ENCODE results near the gene MYH13.

The MYH13 gene

DNA sequence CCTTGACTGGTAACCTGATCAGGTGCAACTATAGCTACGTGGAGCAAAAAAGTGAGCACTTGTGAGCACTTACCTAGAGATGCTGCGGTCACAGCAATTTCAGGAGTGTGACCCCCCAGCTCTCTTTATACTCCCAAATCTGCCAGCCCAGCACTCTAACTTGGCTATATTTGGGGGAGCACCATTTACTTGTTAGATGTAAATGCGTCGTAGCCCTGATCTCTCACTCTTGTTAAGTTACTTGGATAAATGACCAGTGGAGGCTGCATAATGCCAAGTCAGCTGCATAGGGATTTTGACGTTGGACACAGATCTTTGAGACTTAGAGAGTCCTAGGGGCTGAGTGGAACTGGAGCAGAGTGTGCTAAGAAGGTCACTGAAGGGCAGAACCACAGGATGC lies at the start of gene MYH13:
Gene MYH13, minus strand, starts transcription at position 101 of the 400 bp plus-strand sequence. CDS start 8,476 bp downstream, outside the sequence.
- no peak for DNase-seq

DNA sequence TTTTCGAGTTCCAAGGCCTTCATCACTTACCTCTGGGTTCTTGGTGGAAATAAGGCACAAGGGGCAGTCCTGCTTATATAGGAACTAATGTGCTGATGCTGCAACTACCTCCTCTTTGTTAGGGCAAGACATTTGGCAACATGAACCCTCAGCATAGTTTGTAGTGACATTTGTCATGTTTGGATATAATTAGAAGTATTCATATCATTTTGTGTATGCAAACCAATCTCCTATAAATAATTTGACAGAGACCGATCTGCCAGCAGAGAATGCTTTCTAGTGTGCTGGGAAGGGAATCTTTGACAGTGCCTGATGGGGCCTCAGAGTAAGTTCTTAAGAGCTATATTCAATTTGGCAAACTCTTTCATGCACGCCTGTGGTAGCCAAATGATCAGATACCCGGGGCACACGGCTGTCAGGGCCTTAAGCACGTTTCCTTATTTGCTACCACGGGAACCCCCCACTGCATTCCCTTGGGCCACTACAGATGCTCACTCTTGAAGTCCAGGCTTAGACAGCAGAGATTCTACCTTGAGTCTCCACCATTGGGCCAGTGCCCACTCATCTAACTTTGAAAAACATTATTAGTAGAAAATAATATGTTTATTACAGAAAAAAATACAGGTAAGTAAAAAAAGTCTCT lies 49.2 kb upstream of the MYH13 start, which contains the start of gene MYH8:
Gene MYH8, minus strand, starts transcription at position 51 of the 643 bp plus-strand sequence. CDS start 1,723 bp downstream, outside the sequence.
- DNase-seq: no peak

DNA sequence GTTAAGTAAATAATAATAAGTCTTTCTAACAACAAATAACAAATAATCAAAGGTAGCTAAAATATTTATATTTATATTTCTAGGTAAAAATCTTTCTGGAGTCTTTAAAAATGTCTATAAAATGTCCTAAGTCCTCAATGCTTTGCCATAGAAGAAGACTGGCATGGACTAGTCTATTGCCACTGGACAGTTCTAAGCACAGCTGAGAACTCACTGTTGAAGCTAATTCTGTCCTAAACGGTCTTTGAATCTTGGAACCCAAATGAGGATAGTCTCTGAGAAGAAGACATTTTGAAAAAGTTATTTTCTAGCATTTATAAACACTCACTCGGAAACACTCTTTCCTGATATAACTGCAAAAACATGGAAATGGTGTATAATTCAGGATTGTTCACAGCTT lies 48.4 kb upstream of the MYH13 start:
- DNase-seq: no peak

DNA sequence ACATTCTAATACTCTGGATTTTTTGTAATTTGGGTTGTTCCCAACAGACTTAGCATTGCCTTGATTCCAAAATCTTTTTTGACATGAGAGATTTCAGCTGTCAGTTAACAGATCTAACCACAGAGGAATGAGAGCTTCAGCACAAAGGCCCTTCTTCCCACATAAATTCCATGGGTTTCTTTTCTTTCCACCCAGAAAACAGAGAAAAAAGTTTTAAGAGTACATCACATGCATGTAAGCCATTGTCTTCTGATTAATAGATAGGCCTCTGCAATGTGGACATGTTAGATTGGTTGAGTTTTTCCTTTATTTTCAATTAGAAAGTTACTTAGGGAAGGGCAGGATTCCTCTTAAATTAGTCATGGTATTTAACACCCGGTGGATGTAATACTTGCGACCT lies 48.0 kb upstream of the MYH13 start:
- no peak for DNase-seq

DNA sequence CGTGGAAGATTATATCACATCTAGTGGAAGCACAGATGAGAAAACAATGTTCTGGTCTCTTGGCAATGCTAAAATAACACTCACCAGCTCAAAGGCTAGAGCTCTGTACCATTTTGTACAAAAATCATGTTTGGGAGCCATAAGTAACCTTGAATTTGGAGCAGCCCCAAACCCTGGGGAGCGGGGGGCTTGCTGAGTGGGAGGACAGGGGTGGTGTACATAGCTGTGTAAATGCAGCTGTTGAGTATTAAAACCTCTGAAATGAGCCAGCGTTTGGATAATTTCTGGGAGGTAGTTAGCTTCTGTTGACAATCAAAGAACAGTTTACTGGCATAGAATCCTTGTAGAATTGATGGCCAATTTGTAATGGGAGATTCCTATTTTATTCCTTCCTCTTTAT lies 44.6 kb upstream of the MYH13 start:
- no peak for DNase-seq

DNA sequence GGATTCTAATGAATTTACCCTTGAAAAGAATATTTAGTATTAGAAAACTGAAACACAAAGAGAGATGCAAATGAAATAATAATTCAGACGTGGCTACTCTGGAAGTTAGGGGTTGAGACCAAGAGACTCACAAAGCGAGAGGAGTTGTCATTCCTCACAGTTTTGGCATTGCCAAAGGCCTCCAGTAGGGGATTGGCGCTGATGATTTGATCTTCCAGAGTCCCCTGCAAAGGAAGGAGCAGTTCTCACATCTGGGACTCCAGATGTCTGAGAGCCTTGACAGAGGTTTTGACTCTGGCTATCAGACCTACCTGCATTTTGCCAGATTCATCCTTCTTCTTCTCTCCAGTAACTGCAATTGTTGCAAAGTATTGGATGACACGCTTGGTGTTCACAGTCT lies 42.4 kb upstream of the MYH13 start:
- no peak for DNase-seq

DNA sequence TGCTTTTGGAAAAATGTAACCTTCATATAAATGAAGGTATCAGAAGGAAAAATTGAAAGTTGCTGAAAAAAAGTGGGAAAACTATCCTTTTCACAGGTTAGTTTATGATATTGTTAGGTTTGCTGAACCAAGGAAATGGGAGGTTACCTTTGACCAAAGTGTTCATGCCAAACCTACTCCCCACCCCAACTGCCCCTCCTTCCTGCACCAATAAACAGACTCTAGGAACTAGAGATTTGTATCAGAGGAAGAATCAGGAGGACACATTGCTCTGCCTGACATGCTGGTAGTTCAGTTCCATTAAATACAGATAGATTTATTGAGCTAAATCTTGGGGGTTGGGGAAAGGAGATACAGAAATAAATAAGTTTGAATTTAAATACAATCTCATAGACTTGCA lies 30.8 kb upstream of the MYH13 start:
- DNase-seq: no peak

DNA sequence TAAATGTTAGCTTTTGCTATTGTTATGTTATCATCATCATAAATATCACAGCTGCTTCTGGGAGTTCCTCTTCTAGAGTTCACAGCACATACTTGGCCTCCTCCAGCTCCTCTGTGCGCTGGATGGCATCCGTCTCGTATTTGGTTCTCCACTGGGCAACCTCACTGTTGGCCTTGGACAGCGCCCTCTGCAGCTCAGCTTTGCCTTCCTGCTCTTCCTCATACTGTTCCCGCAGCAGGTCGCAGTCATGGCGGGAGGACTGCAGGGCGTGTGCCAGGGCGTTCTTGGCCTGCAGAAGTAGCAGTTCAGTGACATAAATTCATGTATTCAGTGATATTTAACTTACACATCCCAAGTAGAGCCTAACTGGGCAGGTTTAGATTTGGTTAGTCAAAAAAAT lies 25.5 kb upstream of the MYH13 start:
- DNase-seq: no peak

DNA sequence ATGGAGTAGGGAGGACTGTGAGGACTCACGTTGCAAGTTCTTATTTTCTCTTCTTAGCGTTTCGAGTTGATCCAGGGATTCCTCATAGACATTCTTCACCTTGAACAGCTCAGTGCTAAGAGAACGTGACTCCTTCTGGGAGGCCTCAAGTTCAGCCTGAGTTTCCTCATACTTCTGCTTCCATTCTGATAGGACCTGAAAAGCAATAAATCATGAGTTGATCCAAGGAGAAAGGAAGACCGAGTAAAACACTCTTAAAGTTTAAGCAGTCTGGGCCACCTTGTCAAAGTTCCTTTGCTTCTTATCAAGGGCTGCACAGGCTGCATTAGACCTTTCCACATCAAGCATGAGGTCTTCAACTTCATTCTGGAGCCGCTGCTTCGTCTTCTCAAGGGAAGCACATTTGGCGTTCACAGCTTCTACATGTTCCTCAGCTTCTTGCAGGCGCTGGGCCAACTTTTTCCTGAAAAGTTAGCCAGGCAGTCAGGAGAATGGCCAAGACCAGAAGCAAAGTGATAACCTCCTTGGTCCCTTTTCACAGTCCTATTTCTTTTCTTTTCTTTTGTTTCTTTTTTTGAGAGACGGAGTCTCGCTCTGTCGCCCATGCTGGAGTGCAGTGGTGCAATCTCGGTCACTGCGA lies 23.8 kb upstream of the MYH13 start:
- DNase-seq: no peak

DNA sequence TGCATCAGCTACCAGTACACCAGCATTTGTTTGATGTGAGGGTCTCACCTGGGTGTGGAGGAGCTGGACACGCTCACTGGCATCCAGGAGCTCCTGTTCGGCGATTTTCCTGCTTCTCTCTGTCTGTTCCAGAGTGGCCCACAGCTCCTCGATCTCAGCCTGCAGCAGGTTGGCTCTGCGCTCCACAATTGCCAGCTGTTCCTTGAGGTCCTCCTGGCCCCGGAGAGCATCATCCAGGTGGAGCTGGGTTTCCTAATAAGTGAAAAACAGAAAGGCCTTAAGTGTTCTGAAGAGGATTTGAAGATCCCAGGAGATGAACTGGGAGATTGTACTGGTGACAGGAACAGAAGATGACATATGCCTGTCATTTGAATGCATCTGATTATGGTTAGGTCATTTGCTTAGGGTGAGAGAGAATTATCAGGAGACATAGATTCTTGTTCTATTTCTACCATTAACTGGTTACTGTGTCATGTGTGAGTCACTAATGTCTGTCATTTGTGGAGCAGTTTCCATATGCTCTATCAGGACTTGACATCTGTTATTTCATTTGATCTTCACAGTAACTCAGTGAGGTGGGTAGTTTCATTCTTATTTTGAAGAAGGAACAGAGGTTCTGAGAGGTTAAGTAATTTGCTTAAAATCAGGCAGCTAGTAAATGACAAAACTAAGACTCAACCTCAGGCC lies 21.5 kb upstream of the MYH13 start:
- DNase-seq: peak; percentile 4 to 6

DNA sequence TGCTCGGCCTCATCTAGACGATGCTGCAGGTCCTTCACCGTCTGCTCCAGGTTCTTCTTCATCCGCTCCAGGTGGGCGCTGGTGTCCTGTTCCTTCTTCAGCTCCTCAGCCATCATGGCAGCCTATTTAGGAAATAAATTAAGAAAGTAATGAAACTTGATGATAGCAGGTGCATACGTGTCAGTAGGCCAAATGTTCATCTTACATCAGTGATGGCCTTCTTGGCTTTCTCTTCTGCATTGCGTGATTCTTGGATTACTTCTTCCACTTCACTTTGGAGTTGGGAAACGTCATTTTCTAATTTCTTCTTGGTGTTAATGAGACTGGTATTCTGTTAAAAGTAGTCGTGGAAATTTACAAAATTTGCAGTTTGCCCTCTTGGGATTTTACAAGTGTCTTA lies 20.1 kb upstream of the MYH13 start:
- no peak for DNase-seq

DNA sequence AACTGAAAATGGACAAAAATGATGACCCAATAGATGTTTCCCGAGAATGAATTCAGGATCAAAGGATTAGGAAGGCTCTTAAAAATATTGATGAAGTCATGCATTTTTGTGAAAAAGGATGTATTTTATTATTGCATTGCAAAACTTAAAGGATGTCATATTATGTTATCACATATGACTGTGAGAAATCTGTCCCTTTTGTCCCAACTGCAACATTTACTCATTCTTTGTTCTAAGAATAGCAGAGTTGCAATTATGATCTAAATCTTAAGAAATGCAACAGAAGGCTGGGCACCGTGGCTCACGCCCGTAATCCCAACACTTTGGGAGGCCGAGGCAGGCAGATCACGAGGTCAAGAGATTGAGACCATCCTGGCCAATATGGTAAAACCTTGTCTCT lies 13.1 kb upstream of the MYH13 start:
- no peak for DNase-seq

DNA sequence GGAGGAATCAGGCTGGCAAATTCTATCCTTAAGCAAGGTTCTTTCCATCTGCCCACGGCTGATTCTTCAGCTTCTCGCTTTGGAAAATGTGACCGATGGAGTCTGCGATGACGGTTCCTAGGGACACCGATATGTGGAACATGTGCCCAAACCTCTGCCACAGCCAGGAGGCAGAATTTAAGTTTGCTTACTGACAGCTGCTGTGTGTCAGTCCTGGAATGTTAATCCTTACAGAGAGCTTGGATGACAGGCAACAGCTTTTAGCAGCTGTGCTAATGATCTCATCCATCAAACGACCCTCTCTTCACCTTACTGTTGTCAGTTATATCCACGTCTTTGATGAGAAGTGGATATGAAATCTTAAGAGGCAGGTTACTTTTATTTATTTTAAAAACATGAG lies 11.4 kb upstream of the MYH13 start:
- DNase-seq: no peak

DNA sequence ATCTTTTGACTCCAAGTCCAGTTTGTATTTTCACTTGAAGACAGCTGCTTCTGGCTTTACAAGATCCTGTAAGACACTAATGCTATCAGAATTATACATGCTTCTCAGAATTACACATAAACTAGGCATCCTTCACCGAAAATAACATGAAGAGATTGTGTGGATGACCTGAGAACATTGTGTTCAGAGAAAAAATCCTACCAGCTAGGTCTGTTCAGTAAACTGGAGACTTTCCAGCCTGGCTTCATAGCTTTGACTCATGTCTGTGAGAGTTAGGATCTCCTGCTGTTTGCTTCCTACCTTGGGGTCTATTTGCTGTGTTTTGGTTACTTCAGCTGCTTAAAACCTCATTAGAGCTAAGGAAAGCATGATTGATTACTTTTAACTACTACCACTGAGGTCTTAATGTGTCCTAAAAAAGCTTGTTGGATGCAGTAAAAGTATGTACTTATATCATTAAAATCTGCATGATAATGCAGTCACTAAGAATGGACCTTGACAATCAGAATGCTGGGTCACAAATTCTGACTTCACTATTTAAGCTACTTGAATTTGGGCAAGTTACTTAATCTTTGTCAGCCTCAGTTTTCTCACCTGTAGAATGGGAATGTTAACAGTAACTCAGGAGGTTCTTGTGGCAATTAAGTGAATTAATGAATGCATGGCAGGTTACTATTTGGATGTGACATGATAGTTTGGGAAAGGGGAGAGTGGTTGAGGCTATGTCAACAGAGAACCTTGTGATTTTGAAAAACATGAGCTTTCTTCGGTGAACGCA lies 8.0 kb upstream of the MYH13 start:
- DNase-seq: no peak

DNA sequence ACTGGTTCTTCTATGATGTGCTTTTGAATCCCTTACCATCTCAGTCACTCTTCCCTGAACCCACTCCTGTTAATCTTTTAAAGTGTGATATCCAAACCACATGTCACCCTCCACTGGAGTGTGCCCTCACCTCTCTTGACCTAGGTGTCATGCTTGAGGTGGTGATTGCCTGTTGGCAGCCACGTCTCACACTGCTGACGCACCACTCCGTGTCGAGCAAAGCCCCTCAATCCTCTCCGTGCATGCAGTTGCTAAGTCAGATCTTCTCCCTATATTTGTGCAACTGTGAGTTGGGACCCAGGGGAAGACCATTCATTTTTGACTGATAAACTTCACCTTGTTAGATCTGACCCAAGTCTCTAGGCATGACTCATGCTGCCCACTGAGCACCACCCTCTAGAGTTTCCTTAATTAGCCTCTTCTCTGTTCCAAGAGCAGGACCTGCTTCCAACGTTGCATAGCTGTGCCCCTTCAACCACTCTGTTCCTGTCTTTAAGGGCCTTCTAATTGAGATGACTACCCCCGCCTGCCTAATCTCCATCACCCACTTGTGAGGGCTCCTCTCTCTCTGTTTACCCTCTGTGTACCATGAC lies 2.7 kb downstream of the MYH13 start:
- no peak for DNase-seq

DNA sequence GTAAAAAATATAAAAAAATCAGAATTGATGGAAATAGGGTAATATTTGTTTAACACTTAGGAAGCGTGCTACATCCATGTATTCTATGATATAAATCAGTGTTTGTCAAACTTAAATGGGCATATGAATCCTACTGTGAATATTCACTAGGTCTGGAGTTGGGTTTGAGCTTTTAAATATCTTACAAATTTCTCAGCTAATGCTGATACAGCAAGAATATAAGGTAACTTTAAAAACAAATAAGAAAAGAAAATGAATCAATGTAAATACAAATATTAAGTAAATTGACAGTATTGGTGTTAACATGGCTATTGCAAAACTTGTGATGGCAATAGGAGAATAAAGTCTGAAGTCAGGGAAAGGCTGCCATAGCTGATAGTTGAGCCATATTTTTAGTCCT lies 3.6 kb downstream of the MYH13 start:
- no peak for DNase-seq

DNA sequence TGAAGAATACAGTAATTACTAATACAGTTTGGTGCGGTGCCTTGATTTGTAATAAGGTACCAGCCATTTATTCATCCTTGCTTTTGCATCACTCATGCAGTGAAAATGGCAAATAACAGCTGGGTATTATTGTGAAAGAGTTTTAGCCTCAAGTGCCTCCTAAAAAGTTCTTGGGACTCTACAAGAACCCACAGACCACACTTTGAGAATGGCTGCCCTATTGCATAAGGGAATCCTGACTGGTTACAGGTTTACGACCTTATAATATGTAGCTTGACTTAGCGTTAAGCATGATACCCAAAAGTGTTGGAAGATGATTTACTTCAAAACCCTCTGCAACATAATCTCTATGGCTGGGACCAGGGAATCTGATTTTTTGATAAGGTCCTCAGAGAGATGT lies 4.2 kb downstream of the MYH13 start:
- no peak for DNase-seq

DNA sequence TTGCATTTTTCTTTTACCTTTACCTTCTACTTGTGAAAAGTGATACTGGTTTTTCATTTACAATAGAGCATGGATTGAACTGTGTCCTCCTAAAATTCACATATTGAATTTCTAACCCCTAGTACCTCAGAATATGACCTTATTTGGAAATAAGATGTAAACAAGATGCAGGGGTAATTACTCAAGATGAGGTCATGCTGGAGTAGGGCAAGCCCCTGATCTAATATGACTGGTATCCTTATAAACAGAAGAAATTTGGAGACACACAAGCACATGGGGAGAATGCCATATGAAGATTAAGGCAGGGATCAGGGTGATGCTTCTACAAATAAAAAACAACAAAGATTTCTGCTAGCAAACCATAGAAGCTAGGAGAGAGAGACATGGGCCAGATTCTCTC lies 12.2 kb downstream of the MYH13 start:
- DNase-seq: no peak

DNA sequence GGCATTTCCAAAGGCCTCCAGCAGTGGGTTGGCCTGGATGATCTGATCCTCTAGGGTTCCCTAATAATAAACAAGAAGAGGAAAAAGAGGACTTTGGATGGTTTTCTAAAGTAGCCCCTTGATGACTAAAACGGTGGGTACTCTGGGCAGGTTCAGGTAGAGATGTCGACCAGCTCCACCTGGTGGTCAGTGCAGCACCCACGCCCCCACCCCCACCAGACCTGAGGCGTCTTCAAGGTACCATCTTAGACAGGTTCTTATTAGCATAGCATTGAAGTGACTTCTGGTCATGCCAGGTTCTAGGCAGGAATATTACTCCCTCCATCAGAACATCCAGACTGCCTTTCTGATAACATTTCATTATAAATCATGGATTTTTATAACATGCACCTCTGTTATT lies 15.0 kb downstream of the MYH13 start:
- DNase-seq: peak in 1 of 2 experiments; percentile 23

DNA sequence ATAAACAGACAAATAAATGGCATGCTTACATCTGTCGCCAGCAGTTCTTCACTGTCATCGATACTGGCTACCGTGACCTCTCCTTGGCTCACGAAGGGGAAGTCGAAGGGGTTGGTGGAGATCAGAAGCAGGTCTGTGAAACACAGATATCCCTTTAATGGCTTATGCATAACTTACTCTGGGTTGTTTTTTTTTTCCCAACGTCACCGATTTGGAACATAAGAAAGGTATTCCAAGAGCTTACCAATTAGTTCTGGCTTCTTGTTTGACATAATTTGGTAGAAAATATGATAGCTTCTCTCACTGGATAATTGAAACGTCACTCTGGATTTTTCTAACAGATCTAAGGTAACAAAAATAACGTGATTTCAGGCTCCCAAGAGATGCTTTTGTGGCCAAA lies 18.2 kb downstream of the MYH13 start:
- no peak for DNase-seq

DNA sequence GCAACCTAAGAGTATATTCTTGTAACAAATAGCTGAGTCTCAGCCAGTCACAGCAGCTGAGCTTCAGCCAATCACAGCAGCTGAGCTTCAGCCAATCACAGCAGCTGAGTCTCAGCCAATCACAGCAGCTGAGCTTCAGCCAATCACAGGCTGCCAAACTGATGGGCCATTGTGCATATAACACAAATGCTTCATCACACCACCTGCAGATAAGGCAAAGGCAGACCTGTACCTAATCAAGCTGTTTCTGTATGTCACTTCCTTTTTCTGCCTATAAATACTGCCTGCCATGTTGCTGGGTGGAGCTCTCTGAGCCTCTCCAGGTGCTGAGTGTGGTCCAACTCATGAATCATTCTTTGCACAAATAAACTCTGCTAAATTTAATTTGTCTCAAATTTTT lies 19.9 kb downstream of the MYH13 start:
- DNase-seq: no peak

DNA sequence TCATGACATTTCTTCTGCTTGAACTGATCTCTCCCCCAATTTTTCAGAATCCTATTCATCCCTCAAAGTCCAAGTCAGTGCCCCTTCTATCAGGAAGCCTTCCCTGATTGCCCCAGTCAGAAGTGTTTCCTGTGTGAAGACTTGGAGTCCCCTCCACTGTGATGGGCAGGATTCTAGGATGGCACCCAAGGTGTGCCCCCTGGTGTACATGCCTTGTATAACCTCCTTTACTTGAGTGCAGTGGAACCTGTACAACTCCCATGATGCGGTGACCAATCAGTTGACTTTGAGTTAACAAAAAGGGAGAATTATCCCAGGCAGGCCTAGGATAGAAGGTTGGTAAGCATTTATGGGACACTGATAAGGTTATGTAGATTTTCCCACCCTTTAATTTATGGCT lies 23.4 kb downstream of the MYH13 start:
- peak in 1 of 2 experiments; percentile 11 for DNase-seq

DNA sequence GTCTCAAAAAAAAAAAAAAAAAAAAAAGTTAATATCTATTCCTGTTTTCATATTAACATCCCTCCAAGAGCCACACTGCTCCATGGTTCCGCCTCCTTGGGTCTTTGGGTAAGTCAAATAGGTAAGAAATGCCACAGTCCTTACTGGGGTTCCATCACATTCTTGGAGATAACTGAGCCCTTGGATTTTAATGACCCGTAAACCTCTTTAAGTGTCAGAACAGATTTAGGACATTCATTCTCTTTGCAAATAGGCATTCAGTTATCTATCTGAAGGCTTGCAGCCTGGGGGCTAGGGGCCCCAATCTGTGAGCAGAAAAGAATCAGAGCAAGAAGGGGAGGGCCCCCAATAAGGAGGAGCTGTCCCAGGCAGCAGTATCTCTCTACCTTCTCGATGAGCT lies 28.0 kb downstream of the MYH13 start:
- no peak for DNase-seq
